ENCODE results near the gene MUC5AC.

Gene MUC5AC

GRCh38 chr11:1134848-1135445 is 22.8 kb upstream of the MUC5AC start:
- no peak overlapping the region for H3K4me3 ChIP-seq (ENCODE audit: low read depth, low read length)
- DNase-seq (ENCODE audit: low read depth, low spot score) = no peak

GRCh38 chr11:1138097-1138496 is 19.7 kb upstream of the MUC5AC start:
- POLR2A ChIA-PET = interaction anchor here (0.7 kb wide), 1 partner anchor 252 kb away, joined by 4 read pairs; the partner anchor contains the start of gene BRSK2
- H3K4me3 ChIP-seq (ENCODE audit: low read depth, low read length) = no peak overlapping the region
- no peak for TF ChIP-seq CTCF (IDR thresholded peaks at IDR 0.05; ENCODE audit: insufficient read depth, low read length, missing control alignments)
- DNase-seq (ENCODE audit: low read depth, low spot score) = no peak
- CTCF ChIA-PET = no interaction called here

More at GRCh38 chr11:1134848-1135445, 22.8 kb upstream of the MUC5AC start:
- ChIA-PET CTCF (no interaction called here), POLR2A (no interaction called here)
- TF ChIP-seq CTCF (IDR thresholded peaks at IDR 0.05; ENCODE audit: insufficient read depth, low read length, missing control alignments) = no peak

GRCh38 chr11:1139441-1140083 is 18.2 kb upstream of the MUC5AC start:
- no peak for DNase-seq (ENCODE audit: low read depth, low spot score)
- CTCF ChIA-PET = no interaction called here
- TF ChIP-seq CTCF (IDR thresholded peaks at IDR 0.05; ENCODE audit: insufficient read depth, low read length, missing control alignments) = no peak
- POLR2A ChIA-PET = no interaction called here
- no peak overlapping the region for H3K4me3 ChIP-seq (ENCODE audit: low read depth, low read length)

- POLR2A ChIA-PET = no interaction called here
- H3K4me3 ChIP-seq (ENCODE audit: low read depth, low read length) = no peak overlapping the region
- CTCF ChIA-PET = no interaction called here
- no peak for TF ChIP-seq CTCF (IDR thresholded peaks at IDR 0.05; ENCODE audit: insufficient read depth, low read length, missing control alignments)
- DNase-seq (ENCODE audit: low read depth, low spot score) = no peak
Measured at GRCh38 chr11:1140642-1141490, 16.9 kb upstream of the MUC5AC start.

- H3K4me3 ChIP-seq (ENCODE audit: low read depth, low read length) = no peak overlapping the region
- no peak for TF ChIP-seq CTCF (IDR thresholded peaks at IDR 0.05; ENCODE audit: insufficient read depth, low read length, missing control alignments)
- no peak for DNase-seq (ENCODE audit: low read depth, low spot score)
- ChIA-PET CTCF (no interaction called here), POLR2A (no interaction called here)
Measured at GRCh38 chr11:1146365-1146764, 11.4 kb upstream of the MUC5AC start.

- POLR2A ChIA-PET = no interaction called here
- TF ChIP-seq CTCF (IDR thresholded peaks at IDR 0.05; ENCODE audit: insufficient read depth, low read length, missing control alignments) = no peak
- CTCF ChIA-PET = no interaction called here
- no peak for DNase-seq (ENCODE audit: low read depth, low spot score)
- no peak overlapping the region for H3K4me3 ChIP-seq (ENCODE audit: low read depth, low read length)
Measured at GRCh38 chr11:1147792-1148191, 10.0 kb upstream of the MUC5AC start.

Data from AG04449 (cell line).